Hematopoietic multipotent progenitor cell treated with erythropoietin and hydrocortisone succinate and interleukin-3 and kit ligand, for 17 days (in vitro differentiated cells): Measurements from ENCODE around the gene CHCHD6.

Source experiments
- DNase-seq: peaks from one replicate; pipeline ENCODE4 v3.0.0-alpha.2; 2015; ENCODE audit warnings: low spot score

CHCHD6 gene

GRCh38 chr3:126922466-126922865 is 218.4 kb downstream of the CHCHD6 start:
- DNase-seq: no peak

- no peak for DNase-seq
These were observed 219.4 kb downstream of the CHCHD6 start for GRCh38 chr3:126923423-126923822.

- DNase-seq: no peak
These were observed 219.9 kb downstream of the CHCHD6 start for GRCh38 chr3:126923895-126924294.

GRCh38 chr3:126924458-126924857 is 220.4 kb downstream of the CHCHD6 start:
- DNase-seq: no peak

GRCh38 chr3:126925411-126926171 is 221.6 kb downstream of the CHCHD6 start:
- DNase-seq: no peak

- DNase-seq: no peak
These were observed 222.8 kb downstream of the CHCHD6 start for GRCh38 chr3:126926684-126927400.

- DNase-seq: no peak
These were observed 223.3 kb downstream of the CHCHD6 start for GRCh38 chr3:126927401-126927750.

- DNase-seq: no peak
These were observed 223.8 kb downstream of the CHCHD6 start for GRCh38 chr3:126927846-126928245.

- no peak for DNase-seq
These were observed 225.0 kb downstream of the CHCHD6 start for GRCh38 chr3:126928921-126929474.

- DNase-seq: no peak
These were observed 227.0 kb downstream of the CHCHD6 start for GRCh38 chr3:126930936-126931600.

GRCh38 chr3:126931806-126932187 is 227.8 kb downstream of the CHCHD6 start:
- DNase-seq: no peak

GRCh38 chr3:126932188-126932931 is 228.3 kb downstream of the CHCHD6 start:
- no peak for DNase-seq

- no peak for DNase-seq
These were observed 230.0 kb downstream of the CHCHD6 start for GRCh38 chr3:126934031-126934531.

GRCh38 chr3:126934991-126935390 is 231.0 kb downstream of the CHCHD6 start:
- DNase-seq: no peak

- no peak for DNase-seq
These were observed 231.9 kb downstream of the CHCHD6 start for GRCh38 chr3:126935756-126936509.

GRCh38 chr3:126936853-126937425 is 232.9 kb downstream of the CHCHD6 start:
- DNase-seq: no peak

- no peak for DNase-seq
These were observed 233.5 kb downstream of the CHCHD6 start for GRCh38 chr3:126937533-126937932.

- DNase-seq: no peak
These were observed 233.9 kb downstream of the CHCHD6 start for GRCh38 chr3:126937973-126938372.

GRCh38 chr3:126938520-126939337 is 234.7 kb downstream of the CHCHD6 start:
- DNase-seq: no peak

GRCh38 chr3:126939338-126939718 is 235.3 kb downstream of the CHCHD6 start:
- no peak for DNase-seq
